WTC11 (cell line): ENCODE results near the gene TARBP1. TPM values are rescaled to one million over a fixed set of nuclear protein-coding genes. Genes with fewer than 3 reads are reported as not detected.

Experiments used
- ATAC-seq: fragments of 200-7000 bp; cut with Tn5 transposase; 2 replicates; pipeline ENCODE4 v1.10.0; 2021; ENCODE audit warnings: mild to moderate bottlenecking, moderate library complexity
- CTCF ChIA-PET: fragments of 300-600 bp; sonication (Branson Sonifier 250); formaldehyde crosslinking; loops from one replicate; lab custom pipeline; 2021; ENCODE audit warnings: antibody characterized with exemption; lab: Charles Lee
- POLR2A ChIA-PET: fragments of 350-600 bp; sonication (Branson Sonifier 250); formaldehyde crosslinking; loops from one replicate; lab custom pipeline; 2021; ENCODE audit warnings: antibody characterized with exemption; lab: Charles Lee
- DNase-seq: peaks from one replicate; pipeline ENCODE4 v3.0.0; 2021; ENCODE audit warnings: low spot score
- H3K27ac Mint-ChIP-seq: 2 replicates; pipeline ENCODE4 v1.8.0; 2021; ENCODE audit warnings: mixed read lengths
- H3K27me3 Mint-ChIP-seq: 2 replicates; pipeline ENCODE4 v1.8.0; 2021; ENCODE audit warnings: low read depth, mild to moderate bottlenecking, moderate library complexity, mixed read lengths
- H3K36me3 Mint-ChIP-seq: 2 replicates; pipeline ENCODE4 v1.8.0; 2021; ENCODE audit warnings: mixed read lengths
- H3K4me1 Mint-ChIP-seq: 2 replicates; pipeline ENCODE4 v1.8.0; 2022; ENCODE audit warnings: mixed read lengths
- H3K4me3 Mint-ChIP-seq: 2 replicates; pipeline ENCODE4 v1.8.0; 2021; ENCODE audit warnings: mild to moderate bottlenecking, moderate library complexity, mixed read lengths
- H3K9me3 Mint-ChIP-seq: 2 replicates; pipeline ENCODE4 v1.8.0; 2021; ENCODE audit warnings: mixed read lengths
- ATF1 ChIP-seq: sonication (generic); formaldehyde crosslinking; IDR thresholded peaks from 2 replicates; pipeline ENCODE4 v1.8.1; 2023; ENCODE audit warnings: mild to moderate bottlenecking, moderate library complexity, missing genetic modification reagents
- ATF2 ChIP-seq: sonication (generic); formaldehyde crosslinking; IDR thresholded peaks from 2 replicates; pipeline ENCODE4 v1.8.1; 2022; ENCODE audit warnings: low read depth, missing genetic modification reagents, borderline replicate concordance
- ATF3 ChIP-seq: sonication (generic); formaldehyde crosslinking; conservative IDR thresholded peaks from 2 replicates; pipeline ENCODE4 v1.8.1; 2022; ENCODE audit warnings: mild to moderate bottlenecking, missing genetic modification reagents
- CBFB ChIP-seq: sonication (generic); formaldehyde crosslinking; IDR thresholded peaks from 2 replicates; pipeline ENCODE4 v1.8.1; 2022; ENCODE audit warnings: mild to moderate bottlenecking, low read depth, missing genetic modification reagents
- CREB1 ChIP-seq: sonication (generic); formaldehyde crosslinking; IDR thresholded peaks from 2 replicates; pipeline ENCODE4 v1.8.0; 2023; ENCODE audit warnings: mild to moderate bottlenecking, missing genetic modification reagents
- E2F1 ChIP-seq: sonication (generic); formaldehyde crosslinking; IDR thresholded peaks from 2 replicates; pipeline ENCODE4 v1.8.0; 2022; ENCODE audit warnings: mild to moderate bottlenecking, missing genetic modification reagents
- ERG ChIP-seq: fragments of 250-450 bp; sonication (Bioruptor Pico); IDR thresholded peaks from 2 replicates; pipeline ENCODE4 v1.8.0; 2021; ENCODE audit warnings: mild to moderate bottlenecking
- ETV6 ChIP-seq: sonication (generic); formaldehyde crosslinking; IDR thresholded peaks from 2 replicates; pipeline ENCODE4 v1.8.1; 2022; ENCODE audit warnings: mild to moderate bottlenecking, missing genetic modification reagents
- FOXJ3 ChIP-seq: sonication (generic); formaldehyde crosslinking; IDR thresholded peaks from 2 replicates; pipeline ENCODE4 v1.9.0; 2021; ENCODE audit warnings: missing genetic modification reagents, mild to moderate bottlenecking, borderline replicate concordance
- GABPB1 ChIP-seq: sonication (generic); formaldehyde crosslinking; IDR thresholded peaks from 2 replicates; pipeline ENCODE4 v1.8.1; 2023; ENCODE audit warnings: mild to moderate bottlenecking, missing genetic modification reagents
- IRF2 ChIP-seq: sonication (generic); formaldehyde crosslinking; IDR thresholded peaks from 2 replicates; pipeline ENCODE4 v1.8.0; 2022; ENCODE audit warnings: low read depth, missing genetic modification reagents, borderline replicate concordance
- JUN ChIP-seq: sonication (generic); formaldehyde crosslinking; IDR thresholded peaks from 2 replicates; pipeline ENCODE4 v1.8.0; 2023; ENCODE audit warnings: mild to moderate bottlenecking, missing genetic modification reagents
- NR2C2 ChIP-seq: sonication (generic); formaldehyde crosslinking; IDR thresholded peaks from 2 replicates; pipeline ENCODE4 v1.8.0; 2022; ENCODE audit warnings: mild to moderate bottlenecking, missing genetic modification reagents
- PREB ChIP-seq: sonication (generic); formaldehyde crosslinking; IDR thresholded peaks from 2 replicates; pipeline ENCODE4 v1.8.1; 2022; ENCODE audit warnings: mild to moderate bottlenecking, missing genetic modification reagents, moderate library complexity, borderline replicate concordance
- SMAD3 ChIP-seq: sonication (generic); formaldehyde crosslinking; IDR thresholded peaks from 2 replicates; pipeline ENCODE4 v1.8.0; 2022; ENCODE audit warnings: missing genetic modification reagents, mild to moderate bottlenecking, borderline replicate concordance
- SMAD4 ChIP-seq: sonication (generic); formaldehyde crosslinking; IDR thresholded peaks from 2 replicates; pipeline ENCODE4 v1.8.0; 2022; ENCODE audit warnings: mild to moderate bottlenecking, missing genetic modification reagents
- TP53 ChIP-seq: sonication (generic); formaldehyde crosslinking; IDR thresholded peaks from 2 replicates; pipeline ENCODE4 v1.8.1; 2023; ENCODE audit warnings: mild to moderate bottlenecking, missing genetic modification reagents
- ZBTB43 ChIP-seq: sonication (generic); formaldehyde crosslinking; IDR thresholded peaks from 2 replicates; pipeline ENCODE4 v1.8.1; 2023; ENCODE audit warnings: mild to moderate bottlenecking, missing genetic modification reagents
- ZNF512 ChIP-seq: sonication (generic); formaldehyde crosslinking; IDR thresholded peaks from 2 replicates; pipeline ENCODE4 v1.8.1; 2022; ENCODE audit warnings: missing genetic modification reagents, borderline replicate concordance
- ZSCAN18 ChIP-seq: fragments of 250-450 bp; sonication (Bioruptor Pico); IDR thresholded peaks from 2 replicates; pipeline ENCODE4 v2.1.2; 2022; ENCODE audit warnings: mild to moderate bottlenecking, moderate library complexity
- total RNA-seq: library from RNA; stranded (reverse); gene quantifications from 3 replicates; pipeline ENCODE4 v1.2.3, GENCODE V29; 2021
- TF ChIP-seq, protein P1 (sequence below): fragments of 250-450 bp; sonication (Bioruptor Pico); IDR thresholded peaks from 2 replicates; pipeline ENCODE4 v1.9.0; 2021; ENCODE audit warnings: moderate library complexity, mild to moderate bottlenecking, inconsistent platforms, borderline replicate concordance

TARBP1 gene
- total RNA-seq, 1 experiment from 2014 or later: 24.0 TPM

DNA sequence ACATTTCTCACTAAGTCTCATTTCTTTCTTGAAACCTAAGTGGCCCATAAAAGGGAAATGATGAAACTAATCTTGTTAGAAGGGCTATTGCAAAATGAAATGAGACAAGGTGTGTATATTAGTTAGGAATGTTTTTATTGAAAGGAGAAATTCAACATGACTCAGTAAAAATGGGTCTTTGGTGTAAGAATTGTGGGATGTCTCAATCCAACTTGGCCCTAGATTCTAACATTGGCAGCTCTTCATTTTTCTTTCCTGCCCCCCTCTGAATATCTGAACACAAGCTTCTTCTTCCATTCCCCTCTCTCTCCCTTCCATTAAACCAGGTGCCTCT lies 26.8 kb upstream of the TARBP1 start:
- peaks cover 63% of the 10 kb centered on the region for H3K4me1 Mint-ChIP-seq
- CTCF ChIA-PET: interaction anchor here (1.5 kb wide), 1 partner anchor 79 kb away, joined by 4 read pairs; no protein-coding TSS in a partner anchor
- no peak for ATAC-seq

DNA sequence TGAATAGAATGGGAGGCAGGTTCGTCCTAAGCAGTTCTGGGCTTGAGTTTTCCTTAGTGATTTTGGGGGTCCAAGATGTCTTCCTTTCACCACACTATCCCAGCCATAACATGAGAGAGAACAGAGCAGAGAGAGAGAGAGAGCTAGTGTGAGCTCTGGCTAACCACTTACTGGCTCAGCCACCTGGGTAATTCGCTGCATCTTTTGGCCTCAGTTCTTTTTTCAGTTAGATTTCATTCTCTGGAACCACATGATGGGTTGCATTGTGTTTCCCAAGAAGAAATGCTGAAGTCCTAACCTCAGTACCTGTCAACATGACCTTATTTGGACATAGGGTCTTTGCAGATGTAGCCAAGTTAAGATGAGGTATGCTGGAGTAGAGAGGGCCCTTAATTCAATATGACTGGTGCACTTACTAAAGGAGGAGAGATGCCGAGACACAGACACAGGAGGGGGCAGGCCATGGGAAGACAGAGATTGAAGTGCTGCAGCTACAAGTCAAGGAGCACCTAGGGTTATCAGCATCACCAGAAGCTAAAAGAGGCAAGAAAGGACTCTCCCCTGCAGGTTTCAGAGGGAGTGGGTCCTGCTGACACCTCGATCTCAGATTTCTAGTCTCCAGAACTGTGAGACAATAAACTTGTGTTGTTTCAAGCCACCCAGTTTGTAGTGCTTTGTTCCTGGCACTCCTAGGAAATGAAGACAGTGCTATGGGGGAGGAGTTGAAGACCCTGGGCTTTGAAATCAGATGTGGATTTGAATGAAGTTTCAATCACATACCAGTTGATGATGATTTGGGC lies 26.2 kb upstream of the TARBP1 start:
- no peak overlapping the region for H3K4me3 Mint-ChIP-seq
- H3K9me3 Mint-ChIP-seq: peaks cover 12% of the 10 kb centered on the region
- ChIA-PET POLR2A (interaction anchor here (0.6 kb wide), 1 partner anchor 89 kb away, joined by 3 read pairs; no protein-coding TSS in a partner anchor), CTCF (interaction anchor here (1.5 kb wide), 1 partner anchor 80 kb away, joined by 4 read pairs; no protein-coding TSS in a partner anchor)
- no peak for DNase-seq
- peaks cover 67% of the 10 kb centered on the region for H3K4me1 Mint-ChIP-seq
- peak; percentile 41 for ATAC-seq
- peaks cover 3% of the 10 kb centered on the region; the same call in 1 of the 2 replicates for H3K27me3 Mint-ChIP-seq
- H3K27ac Mint-ChIP-seq: no peak overlapping the region
- H3K36me3 Mint-ChIP-seq: peaks cover 6% of the 10 kb centered on the region; the same call in 1 of the 2 replicates
- no peak for TF ChIP-seq ERG
- TF ChIP-seq CBFB (CRISPR knock-in tag): no peak
- TF ChIP-seq ATF2 (CRISPR knock-in tag): no peak
- no peak for TF ChIP-seq TP53 (CRISPR knock-in tag)
- TF ChIP-seq, protein P1, sequence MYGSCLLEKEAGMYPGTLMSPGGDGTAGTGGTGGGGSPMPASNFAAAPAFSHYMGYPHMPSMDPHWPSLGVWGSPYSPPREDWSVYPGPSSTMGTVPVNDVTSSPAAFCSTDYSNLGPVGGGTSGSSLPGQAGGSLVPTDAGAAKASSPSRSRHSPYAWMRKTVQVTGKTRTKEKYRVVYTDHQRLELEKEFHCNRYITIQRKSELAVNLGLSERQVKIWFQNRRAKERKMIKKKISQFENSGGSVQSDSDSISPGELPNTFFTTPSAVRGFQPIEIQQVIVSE (CRISPR knock-in tag): no peak
- no peak for TF ChIP-seq ZSCAN18 (CRISPR knock-in tag)
- TF ChIP-seq ATF1: no peak
- no peak for TF ChIP-seq ZNF512
- TF ChIP-seq E2F1 (CRISPR knock-in tag): no peak
- TF ChIP-seq ATF3 (CRISPR knock-in tag): no peak
- no peak for TF ChIP-seq GABPB1 (CRISPR knock-in tag)
- TF ChIP-seq SMAD3 (CRISPR knock-in tag): no peak
- TF ChIP-seq PREB (CRISPR knock-in tag): no peak
- TF ChIP-seq JUN: no peak
- TF ChIP-seq IRF2 (CRISPR knock-in tag): no peak

More for the DNA sequence above, 26.8 kb upstream of the TARBP1 start:
- no peaks in the 10 kb centered on the region for H3K27me3 Mint-ChIP-seq
- no peak for TF ChIP-seq SMAD4
- TF ChIP-seq ETV6 (CRISPR knock-in tag): no peak
- TF ChIP-seq CREB1 (CRISPR knock-in tag): no peak
- no peak for TF ChIP-seq ZBTB43 (CRISPR knock-in tag)
- TF ChIP-seq NR2C2 (CRISPR knock-in tag): no peak
- no peak for TF ChIP-seq FOXJ3 (CRISPR knock-in tag)
- H3K27ac Mint-ChIP-seq: no peak overlapping the region
- DNase-seq: no peak
- no peak overlapping the region for H3K4me3 Mint-ChIP-seq
- H3K36me3 Mint-ChIP-seq: peaks cover 6% of the 10 kb centered on the region; the same call in 1 of the 2 replicates
- POLR2A ChIA-PET: no interaction called here
- peaks cover 12% of the 10 kb centered on the region for H3K9me3 Mint-ChIP-seq
